Measurements from ENCODE around the gene MAP1LC3B.
"Not testable (repeated sequence)": the region's sequence is repeated elsewhere in the genome, so short reads cannot be mapped to it uniquely, and the experiment has no call there.

The MAP1LC3B gene

DNA sequence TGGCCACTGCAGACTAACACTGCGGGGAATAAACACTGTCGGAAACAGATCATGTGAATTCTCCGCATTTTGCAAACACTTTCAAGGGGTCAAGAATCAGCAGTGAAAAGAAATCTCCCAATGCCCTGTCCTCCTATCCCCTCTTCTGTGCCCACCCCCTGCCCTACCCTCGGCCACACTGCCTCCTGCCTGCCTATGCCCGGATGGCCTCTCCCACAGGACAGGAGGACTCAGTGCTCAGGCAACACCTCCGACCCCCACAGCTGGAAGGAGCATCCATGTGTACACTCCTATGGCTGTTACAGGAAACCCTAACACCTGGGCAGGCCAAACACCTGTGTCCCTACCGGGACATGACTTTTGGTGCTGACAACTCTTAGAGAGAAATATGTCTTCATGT is 33.0 kb upstream of the MAP1LC3B start:
- DNase-seq (ENCODE audit: low read depth, low spot score): no peak
- no peak overlapping the region for H3K27ac ChIP-seq

DNA sequence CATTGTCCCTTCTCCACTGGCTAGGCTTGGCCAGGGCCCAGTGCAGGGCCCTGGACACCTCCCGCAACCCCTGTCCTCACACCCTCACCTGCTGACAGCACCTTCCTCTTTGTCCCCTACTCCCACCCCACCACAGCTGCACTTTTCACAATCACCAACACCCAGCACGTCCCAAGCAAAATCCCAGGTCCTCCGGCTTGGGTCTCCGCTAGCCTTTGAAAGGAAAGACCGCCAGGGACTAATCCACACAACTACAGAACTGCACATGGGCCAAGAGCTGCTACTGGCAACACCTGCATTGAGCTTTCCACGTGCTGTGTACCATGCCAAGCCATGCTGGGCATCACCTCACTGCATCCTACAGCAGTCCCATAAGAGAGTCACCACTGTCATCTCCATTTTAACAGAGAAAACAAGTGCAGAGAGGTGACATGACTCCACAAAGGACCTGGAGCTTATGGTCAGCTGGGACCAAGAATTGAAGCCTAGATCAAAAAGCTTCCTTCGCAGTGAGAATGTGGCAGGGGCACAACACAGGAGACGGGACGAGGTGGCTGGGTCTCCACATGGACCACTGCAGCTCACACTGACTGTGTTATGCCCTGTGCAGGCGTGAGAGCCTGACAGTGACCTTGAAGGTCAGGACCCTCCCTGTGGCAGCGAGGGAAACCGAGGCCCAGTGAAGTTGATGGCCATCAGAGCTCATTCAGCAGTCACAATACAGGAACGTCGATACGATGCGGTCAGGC is 31.1 kb upstream of the MAP1LC3B start:
- DNase-seq (ENCODE audit: low read depth, low spot score): no peak
- no peak overlapping the region for H3K27ac ChIP-seq

DNA sequence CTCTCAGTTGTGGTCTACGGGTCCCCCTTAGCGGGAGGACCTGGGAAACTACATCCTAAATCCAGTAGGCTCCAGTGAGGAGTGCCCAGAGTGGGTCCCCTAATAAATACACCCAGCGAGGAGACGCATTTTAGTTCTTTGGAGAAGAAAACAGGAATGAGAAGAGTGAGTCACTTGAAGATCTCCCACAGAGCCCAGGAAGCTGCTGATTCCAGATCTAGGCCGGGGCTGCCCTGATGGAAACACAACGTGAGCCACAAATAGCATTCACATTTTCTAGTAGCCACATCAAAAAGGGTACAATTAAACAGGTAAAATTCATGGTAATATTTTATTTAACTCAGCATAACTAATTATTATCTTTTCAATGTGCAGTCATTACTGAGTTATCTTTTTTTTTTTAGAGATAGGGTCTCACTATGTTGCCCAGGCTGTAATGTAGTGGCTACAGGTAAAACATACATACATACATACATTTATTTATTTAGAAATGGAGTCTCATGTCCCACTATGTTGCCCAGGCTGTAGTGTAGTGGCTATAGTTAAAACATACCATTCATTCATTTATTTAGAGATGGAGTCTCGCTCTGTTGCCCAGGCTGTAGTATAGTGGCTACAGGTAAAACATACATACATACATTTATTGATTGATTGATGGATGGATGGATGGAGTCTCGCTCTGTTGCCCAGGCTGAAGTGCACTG is 30.1 kb upstream of the MAP1LC3B start:
- no peak for DNase-seq (ENCODE audit: low read depth, low spot score)
- H3K27ac ChIP-seq: no peak overlapping the region

- not testable (repeated sequence) for H3K27ac ChIP-seq; DNase-seq (ENCODE audit: low read depth, low spot score)
Observed at GRCh38 chr16:87362828-87363559, 29.1 kb upstream of the MAP1LC3B start.

DNA sequence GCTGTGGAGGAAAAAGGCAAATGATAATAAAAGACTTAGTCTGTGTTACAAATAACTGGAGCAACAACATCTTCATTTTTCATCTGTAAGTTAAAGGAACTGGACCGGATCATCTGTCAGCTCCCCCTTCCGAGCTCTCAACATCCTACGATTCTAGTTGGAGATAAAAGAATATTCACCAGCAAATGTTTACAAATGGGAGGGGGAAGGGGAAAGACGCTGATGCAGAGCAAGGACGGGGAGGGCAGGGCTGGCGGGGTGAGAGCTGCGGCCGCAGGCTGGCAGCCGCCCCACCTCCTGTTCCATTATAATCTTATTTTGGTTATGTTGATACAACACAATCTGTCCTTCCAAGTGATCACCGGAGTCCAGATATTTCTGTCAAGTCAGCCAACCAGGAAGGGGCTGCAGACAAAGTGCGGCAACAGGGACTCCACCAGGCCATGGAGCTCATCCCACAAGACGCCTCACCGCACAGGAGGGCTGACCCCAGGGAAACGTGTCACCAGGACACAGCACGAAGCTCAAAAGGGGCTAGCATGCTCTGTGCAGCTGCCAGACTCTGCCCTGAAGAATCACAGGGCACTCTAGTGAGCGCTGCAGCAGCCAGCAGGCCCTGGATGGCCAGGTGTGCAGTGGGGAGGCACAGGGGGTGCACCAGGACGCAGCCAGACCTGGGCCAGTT is 28.2 kb upstream of the MAP1LC3B start:
- DNase-seq (ENCODE audit: low read depth, low spot score): no peak
- H3K27ac ChIP-seq: no peak overlapping the region

DNA sequence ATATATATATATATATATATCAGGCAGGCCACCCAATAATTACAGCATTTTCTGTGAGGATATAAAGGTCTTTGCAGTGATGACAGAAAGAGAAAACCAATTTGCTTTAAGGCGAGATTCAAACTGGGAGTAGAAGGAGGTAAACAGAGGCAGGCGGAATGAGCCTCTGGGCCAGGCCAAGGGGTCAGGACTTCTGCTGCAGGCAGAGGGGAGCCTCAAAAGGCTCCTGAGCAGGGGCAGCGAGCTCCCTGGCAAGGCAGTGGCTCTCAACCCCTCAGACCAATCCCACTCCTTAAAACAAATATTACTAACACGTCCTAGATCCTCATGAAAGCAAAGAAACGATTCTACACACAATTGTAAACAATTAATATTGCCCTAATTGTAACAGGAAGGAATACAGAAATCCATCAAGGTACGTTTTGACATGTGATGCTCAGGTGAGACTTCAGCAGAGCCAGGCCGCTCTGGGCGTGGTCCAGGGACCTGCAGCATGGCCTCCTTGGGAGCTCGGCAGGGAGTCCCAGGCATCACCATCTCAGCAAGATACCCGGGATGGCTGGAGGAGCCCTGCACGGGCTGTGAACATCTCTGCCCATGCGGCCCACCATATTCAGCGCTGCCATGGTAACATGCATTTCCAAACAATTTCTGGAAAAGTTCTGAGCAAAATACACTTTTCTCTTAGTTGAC is 27.0 kb upstream of the MAP1LC3B start:
- no peak for DNase-seq (ENCODE audit: low read depth, low spot score)
- no peak overlapping the region for H3K27ac ChIP-seq

- H3K27ac ChIP-seq: no peak overlapping the region
- no peak for DNase-seq (ENCODE audit: low read depth, low spot score)
Observed at GRCh38 chr16:87366288-87366687, 25.8 kb upstream of the MAP1LC3B start.

DNA sequence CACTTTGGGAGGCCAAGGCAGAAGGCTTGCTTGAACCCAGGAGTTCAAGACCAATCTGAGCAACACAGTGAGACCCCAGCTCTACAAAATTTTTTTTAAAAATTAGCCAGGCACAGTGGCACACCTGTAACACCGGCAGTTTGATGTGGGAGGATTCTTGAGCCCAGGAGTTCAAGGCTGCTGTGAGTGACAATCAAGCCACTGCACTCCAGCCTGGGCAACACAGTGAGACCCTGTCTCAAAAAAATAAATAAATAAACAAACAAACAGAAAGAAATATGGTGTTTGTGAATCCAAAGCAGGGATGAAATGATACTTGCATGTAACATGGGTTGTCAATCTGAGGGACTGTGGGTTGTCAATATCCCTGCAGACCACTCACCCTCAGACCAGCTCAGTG is 25.2 kb upstream of the MAP1LC3B start:
- DNase-seq (ENCODE audit: low read depth, low spot score): no peak
- no peak overlapping the region for H3K27ac ChIP-seq

- no peak for DNase-seq (ENCODE audit: low read depth, low spot score)
- no peak overlapping the region for H3K27ac ChIP-seq
Observed at GRCh38 chr16:87367529-87367928, 24.6 kb upstream of the MAP1LC3B start.

GRCh38 chr16:87368029-87368770 is 23.9 kb upstream of the MAP1LC3B start:
- DNase-seq (ENCODE audit: low read depth, low spot score): no peak

GRCh38 chr16:87369117-87369765 is 22.9 kb upstream of the MAP1LC3B start:
- no peak overlapping the region for H3K27ac ChIP-seq
- no peak for DNase-seq (ENCODE audit: low read depth, low spot score)

More at GRCh38 chr16:87368029-87368770, 23.9 kb upstream of the MAP1LC3B start:
- H3K27ac ChIP-seq: no peak overlapping the region

- H3K27ac ChIP-seq: no peak overlapping the region
- DNase-seq (ENCODE audit: low read depth, low spot score): no peak
Observed at GRCh38 chr16:87369796-87370719, 22.1 kb upstream of the MAP1LC3B start.

DNA sequence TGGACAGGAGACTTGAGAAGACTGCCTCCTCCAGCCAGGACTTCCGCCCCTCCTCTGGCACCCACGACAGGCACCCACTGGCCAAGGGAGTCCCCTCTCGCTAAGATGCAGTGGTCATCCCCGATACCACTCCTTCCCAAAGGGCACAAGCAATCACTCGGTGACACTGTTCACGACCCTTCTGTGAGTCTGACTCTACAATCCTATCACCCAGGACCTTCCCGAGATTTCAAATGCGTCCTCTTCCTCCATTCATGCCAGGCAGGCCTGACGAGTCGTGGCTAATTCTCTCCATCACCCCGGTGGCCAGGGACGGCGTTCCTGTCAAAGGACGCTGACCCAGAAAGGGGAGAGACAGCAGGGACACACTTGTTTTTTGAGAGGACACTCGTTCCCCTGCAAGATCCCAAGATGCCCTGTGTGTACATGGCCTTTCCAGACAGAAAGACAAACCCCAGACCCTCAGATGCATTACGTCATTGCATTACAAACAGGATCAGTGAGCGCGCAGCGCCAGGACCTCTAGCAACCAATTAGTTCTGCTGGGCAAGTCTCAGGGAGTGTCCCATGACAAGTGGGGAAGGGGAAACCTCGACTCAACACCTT is 20.8 kb upstream of the MAP1LC3B start:
- H3K27ac ChIP-seq: no peak overlapping the region
- DNase-seq (ENCODE audit: low read depth, low spot score): no peak

DNA sequence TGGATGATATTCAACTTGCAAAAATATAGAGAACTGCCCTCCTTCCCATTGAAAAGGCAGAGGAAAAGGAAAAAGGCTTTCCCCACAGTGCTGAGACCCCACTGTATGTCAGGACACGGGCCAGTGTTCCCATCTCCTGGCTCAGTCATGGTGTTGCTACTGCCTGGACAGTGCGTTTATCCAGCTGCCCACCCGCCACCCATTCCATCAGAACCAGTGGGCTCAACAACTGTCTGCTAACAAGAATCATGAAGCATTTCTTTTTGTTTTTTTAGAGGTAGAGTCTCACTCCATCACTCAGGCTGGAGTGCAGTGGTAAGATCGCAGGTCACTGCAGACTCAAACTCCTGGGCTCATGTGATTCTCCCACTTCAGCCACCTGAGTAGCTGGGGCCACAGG is 19.8 kb upstream of the MAP1LC3B start:
- no peak overlapping the region for H3K27ac ChIP-seq

GRCh38 chr16:87374313-87374712 is 17.8 kb upstream of the MAP1LC3B start:
- H3K27ac ChIP-seq: no peak overlapping the region
- DNase-seq (ENCODE audit: low read depth, low spot score): no peak

More for the DNA sequence above, 19.8 kb upstream of the MAP1LC3B start:
- no peak for DNase-seq (ENCODE audit: low read depth, low spot score)

DNA sequence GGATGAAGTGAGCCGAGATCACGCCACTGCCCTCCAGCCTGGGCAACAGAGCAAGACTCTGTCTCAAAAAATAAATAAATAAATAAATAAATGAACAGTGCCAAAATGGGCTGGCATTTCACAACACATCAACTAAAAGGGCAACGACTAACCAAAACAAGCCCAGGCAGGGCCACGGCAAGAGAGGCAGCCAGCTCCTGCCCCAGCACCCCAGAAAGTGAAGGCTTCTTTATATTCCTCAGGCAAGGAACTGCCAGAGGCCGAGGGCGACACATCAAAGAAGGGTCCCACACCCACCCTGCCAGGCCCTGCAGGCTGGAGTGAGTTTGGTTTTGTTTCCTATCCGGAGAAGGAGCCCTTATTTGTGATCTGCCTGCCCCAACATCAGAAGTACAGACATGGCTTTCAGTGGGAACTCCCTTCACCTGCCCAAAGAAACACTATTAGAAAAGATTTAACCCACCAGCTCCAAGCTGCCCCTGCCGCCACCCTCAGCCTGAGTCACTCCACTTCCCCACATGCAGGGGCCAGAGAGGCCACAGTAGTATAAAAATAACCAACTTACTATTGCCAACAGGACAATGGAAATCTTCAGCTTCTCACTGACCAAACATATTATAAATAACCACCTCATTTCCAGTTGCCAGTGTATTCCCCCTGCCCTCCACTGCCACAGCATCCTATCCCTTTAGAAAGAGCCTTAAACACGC is 16.6 kb upstream of the MAP1LC3B start:
- peak overlapping the region; percentile 81 for H3K27ac ChIP-seq
- DNase-seq (ENCODE audit: low read depth, low spot score): no peak

DNA sequence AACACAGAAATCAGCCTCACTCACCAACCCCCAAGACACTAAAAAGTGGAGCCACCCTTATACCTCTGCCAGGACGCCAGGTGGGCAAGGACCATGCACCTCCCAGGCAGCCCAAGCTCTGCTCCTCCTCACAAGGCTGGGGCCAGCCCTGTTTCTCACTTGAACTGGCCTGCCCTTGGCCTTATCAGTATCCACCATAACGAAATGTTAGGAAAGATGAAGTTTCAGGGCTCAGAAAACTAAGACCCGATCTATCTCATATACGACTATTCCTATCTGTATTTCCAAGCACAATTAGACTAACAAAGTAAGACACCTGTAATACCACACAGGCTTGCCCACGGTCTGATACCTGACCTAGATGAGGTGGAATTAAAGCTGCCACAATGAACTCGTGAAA is 15.5 kb upstream of the MAP1LC3B start:
- H3K27ac ChIP-seq: peak overlapping the region; percentile 81
- DNase-seq (ENCODE audit: low read depth, low spot score): no peak

All from epithelial cell of prostate (primary cell).